ENCODE data around the gene FAM81A.
"Not testable (repeated sequence)": the region's sequence is repeated elsewhere in the genome, so short reads cannot be mapped to it uniquely, and the experiment has no call there.

FAM81A gene

DNA sequence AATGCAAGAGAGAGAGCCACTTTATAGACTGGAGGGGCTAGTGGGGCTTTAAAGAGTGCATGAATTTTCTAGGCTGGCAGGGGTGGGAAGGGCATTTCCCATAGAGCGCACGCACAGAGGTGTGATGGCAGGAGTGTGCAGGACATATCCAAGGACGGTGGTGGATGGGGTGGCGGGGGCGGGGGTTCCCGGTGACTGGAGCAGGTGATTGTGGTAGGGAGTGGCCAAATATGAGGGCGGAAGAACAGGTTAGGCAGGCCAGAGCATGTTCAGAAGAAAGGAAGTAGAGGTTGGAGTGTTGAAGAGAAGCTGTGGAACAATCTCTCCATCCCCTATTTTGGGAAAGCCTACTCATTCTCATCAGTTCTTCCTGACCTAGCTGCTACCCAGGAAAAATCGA is 18.1 kb downstream of the FAM81A start:
- no peak for FAIRE-seq
- DNase-seq (ENCODE audit: insufficient read length, low spot score) = no peak
- TF ChIP-seq SPI1 (IDR thresholded peaks at IDR 0.05; ENCODE audit: low read depth, low read length) = no peak
- TF ChIP-seq TAF1 (IDR thresholded peaks at IDR 0.05; ENCODE audit: low read depth, low read length) = no peak
- TF ChIP-seq POLR2A (IDR thresholded peaks at IDR 0.05; ENCODE audit: low read depth, low read length) = no peak
- TF ChIP-seq POU2F2 (IDR thresholded peaks at IDR 0.05; ENCODE audit: low read depth, low read length) = no peak
- TF ChIP-seq POLR2AphosphoS5 (IDR thresholded peaks at IDR 0.05; ENCODE audit: low read depth, low read length) = no peak
- no peak for TF ChIP-seq PAX5 (IDR thresholded peaks at IDR 0.05; ENCODE audit: insufficient read depth, low read length, severe bottlenecking)

DNA sequence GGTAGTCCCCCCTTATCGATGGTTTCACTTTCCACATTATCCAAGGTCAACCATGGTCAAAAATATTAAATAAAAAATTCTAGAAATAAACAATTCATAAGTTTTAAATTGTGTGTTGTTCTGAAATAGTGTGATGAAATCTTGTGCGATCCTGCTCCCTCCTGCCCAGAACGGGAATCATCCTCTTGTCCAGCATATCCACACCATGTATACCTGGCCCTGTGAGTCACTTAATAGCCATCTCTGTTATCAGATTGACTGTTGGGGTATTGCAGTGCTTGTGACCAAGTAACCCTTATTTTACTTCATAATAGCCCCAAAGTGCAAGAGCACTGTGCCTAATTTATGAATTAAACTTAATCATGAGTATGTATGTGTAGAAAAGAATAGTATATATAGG is 19.1 kb downstream of the FAM81A start:
- DNase-seq (ENCODE audit: insufficient read length, low spot score) (no peak), FAIRE-seq (no peak)
- TF ChIP-seq POLR2AphosphoS5 (IDR thresholded peaks at IDR 0.05; ENCODE audit: low read depth, low read length) = no peak

DNA sequence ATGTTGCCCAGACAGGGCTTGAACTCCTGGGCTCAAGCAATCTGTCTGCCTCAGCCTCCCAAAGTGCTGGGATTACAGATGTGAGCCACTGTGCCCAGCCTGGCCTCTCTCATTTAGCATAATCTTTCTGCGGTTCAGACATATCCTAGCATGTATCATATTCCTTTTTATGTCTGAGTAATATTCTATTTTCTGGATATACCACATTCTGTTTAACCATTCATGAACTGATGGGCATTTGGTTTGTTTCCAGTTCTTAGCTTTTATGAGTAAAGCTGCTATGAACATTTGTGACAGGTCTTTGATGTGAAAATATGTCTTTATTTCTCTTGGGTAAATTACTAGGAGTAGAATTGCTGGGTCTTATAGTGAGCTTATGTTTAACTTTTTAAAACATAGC is 23.5 kb downstream of the FAM81A start:
- FAIRE-seq (no peak), DNase-seq (ENCODE audit: insufficient read length, low spot score) (no peak)
- TF ChIP-seq POLR2AphosphoS5 (IDR thresholded peaks at IDR 0.05; ENCODE audit: low read depth, low read length) = no peak
- TF ChIP-seq POU2F2 (IDR thresholded peaks at IDR 0.05; ENCODE audit: low read depth, low read length) = no peak
- TF ChIP-seq PAX5 (IDR thresholded peaks at IDR 0.05; ENCODE audit: insufficient read depth, low read length, severe bottlenecking) = no peak
- no peak for TF ChIP-seq TAF1 (IDR thresholded peaks at IDR 0.05; ENCODE audit: low read depth, low read length)
- TF ChIP-seq SPI1 (IDR thresholded peaks at IDR 0.05; ENCODE audit: low read depth, low read length) = no peak
- no peak for TF ChIP-seq POLR2A (IDR thresholded peaks at IDR 0.05; ENCODE audit: low read depth, low read length)

DNA sequence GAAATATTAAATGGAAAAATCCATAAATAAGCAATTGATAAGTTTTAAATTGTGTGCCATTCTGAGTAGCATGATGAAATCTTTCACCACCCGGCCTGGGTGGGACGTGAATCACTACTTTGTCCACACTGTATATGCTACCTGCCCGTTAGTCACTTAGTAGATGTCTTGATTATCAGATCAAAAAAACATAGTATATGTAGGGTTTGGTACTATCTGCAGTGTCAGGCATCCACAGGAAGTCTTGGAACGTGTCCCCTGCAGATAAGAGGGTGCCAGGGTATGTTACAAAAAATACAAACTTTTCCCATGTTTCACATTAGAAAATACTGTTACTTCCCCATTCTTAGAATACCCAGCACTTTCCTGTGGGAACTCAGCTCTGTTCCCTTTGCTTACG is 35.2 kb downstream of the FAM81A start:
- FAIRE-seq (no peak), DNase-seq (ENCODE audit: insufficient read length, low spot score) (no peak)
- TF ChIP-seq SPI1 (IDR thresholded peaks at IDR 0.05; ENCODE audit: low read depth, low read length) = no peak
- TF ChIP-seq POLR2A (IDR thresholded peaks at IDR 0.05; ENCODE audit: low read depth, low read length) = no peak
- TF ChIP-seq POU2F2 (IDR thresholded peaks at IDR 0.05; ENCODE audit: low read depth, low read length) = no peak
- TF ChIP-seq PAX5 (IDR thresholded peaks at IDR 0.05; ENCODE audit: insufficient read depth, low read length, severe bottlenecking) = no peak
- TF ChIP-seq TAF1 (IDR thresholded peaks at IDR 0.05; ENCODE audit: low read depth, low read length) = no peak
- TF ChIP-seq POLR2AphosphoS5 (IDR thresholded peaks at IDR 0.05; ENCODE audit: low read depth, low read length) = no peak

DNA sequence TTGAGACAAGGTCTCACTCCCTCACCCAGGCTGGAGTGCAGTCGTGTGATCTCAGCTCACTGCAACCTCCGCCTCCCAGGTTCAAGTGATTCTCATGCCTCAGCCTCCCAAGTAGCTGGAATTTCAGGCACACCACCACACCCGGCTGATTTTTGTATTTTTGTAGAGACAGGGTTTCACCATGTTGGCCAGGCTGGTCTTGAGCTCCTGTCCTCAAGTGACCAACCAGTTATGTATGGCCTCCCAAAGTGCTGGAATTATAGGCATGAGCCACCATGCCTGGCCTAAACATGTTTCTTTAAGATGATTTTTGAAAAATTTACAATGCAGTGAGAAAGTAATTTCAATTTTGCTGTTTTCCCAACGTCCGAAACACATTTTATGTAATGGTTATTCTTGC is 37.2 kb downstream of the FAM81A start:
- FAIRE-seq = not testable (repeated sequence)

DNA sequence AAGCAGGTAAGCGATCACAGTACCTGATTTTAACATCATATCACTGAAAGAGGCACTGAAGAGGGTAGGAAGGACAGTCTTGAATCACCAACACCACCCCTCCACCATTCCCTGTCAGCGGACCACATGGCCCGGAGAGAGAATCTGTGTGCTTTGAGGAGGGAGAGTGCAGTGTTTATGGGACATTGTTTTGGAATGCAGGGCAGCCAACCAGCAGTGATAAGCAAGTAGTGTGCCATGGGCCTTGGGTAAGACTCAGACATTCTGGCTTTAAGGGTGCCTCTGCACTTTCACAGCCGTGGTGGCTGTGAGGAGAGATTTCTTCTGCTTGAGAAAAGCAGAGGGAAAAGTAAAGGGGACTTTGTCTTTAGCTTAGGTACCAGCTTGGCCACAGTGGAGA is 46.4 kb downstream of the FAM81A start:
- DNase-seq (ENCODE audit: insufficient read length, low spot score) (no peak), FAIRE-seq (no peak)
- TF ChIP-seq SPI1 (IDR thresholded peaks at IDR 0.05; ENCODE audit: low read depth, low read length) = no peak
- no peak for TF ChIP-seq POLR2A (IDR thresholded peaks at IDR 0.05; ENCODE audit: low read depth, low read length)
- no peak for TF ChIP-seq TAF1 (IDR thresholded peaks at IDR 0.05; ENCODE audit: low read depth, low read length)
- TF ChIP-seq POU2F2 (IDR thresholded peaks at IDR 0.05; ENCODE audit: low read depth, low read length) = no peak
- TF ChIP-seq POLR2AphosphoS5 (IDR thresholded peaks at IDR 0.05; ENCODE audit: low read depth, low read length) = no peak
- TF ChIP-seq PAX5 (IDR thresholded peaks at IDR 0.05; ENCODE audit: insufficient read depth, low read length, severe bottlenecking) = no peak

More for the DNA sequence above, 37.2 kb downstream of the FAM81A start:
- not testable (repeated sequence) for DNase-seq (ENCODE audit: insufficient read length, low spot score)

DNA sequence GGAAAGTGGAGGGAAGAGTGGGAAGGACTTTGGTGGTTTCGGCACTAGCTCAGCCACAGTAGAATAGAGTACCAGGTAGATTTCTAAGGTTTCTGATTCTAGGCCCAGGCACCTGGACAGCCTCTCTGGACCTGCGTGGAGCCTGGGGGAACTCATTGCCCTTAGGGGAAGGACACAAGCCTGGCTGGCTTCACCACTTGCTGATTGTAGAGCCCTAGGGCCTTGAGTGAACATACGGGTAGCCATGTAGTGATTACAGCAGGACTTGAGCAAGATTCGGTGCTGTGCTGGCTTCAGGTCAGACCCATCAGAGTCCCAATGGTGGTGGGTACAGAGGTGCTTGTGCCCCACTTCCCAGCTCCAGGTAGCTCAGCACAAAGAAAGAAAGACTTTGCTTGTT is 47.0 kb downstream of the FAM81A start:
- DNase-seq (ENCODE audit: insufficient read length, low spot score) (no peak), FAIRE-seq (no peak)
- TF ChIP-seq TAF1 (IDR thresholded peaks at IDR 0.05; ENCODE audit: low read depth, low read length) = no peak
- no peak for TF ChIP-seq POLR2A (IDR thresholded peaks at IDR 0.05; ENCODE audit: low read depth, low read length)
- TF ChIP-seq POU2F2 (IDR thresholded peaks at IDR 0.05; ENCODE audit: low read depth, low read length) = no peak
- no peak for TF ChIP-seq SPI1 (IDR thresholded peaks at IDR 0.05; ENCODE audit: low read depth, low read length)
- TF ChIP-seq POLR2AphosphoS5 (IDR thresholded peaks at IDR 0.05; ENCODE audit: low read depth, low read length) = no peak
- no peak for TF ChIP-seq PAX5 (IDR thresholded peaks at IDR 0.05; ENCODE audit: insufficient read depth, low read length, severe bottlenecking)

DNA sequence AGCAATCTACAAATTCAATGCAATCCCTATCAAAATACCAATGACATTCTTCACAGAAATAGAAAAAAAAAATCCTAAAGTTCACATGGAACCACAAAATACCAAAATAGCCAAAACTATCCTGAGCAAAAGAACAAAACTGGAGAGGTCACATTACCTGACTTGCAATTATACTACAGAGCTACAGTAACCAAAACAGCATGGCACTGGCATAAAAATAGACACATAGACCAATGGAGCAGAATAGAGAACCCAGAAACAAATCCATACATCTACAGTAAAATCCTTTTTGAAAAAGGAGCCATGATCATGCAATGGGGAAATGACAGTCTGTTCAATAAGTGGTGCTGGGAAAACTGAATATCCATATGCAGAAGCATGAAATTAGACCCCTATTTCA is 51.5 kb downstream of the FAM81A start:
- FAIRE-seq; DNase-seq (ENCODE audit: insufficient read length, low spot score): not testable (repeated sequence)

DNA sequence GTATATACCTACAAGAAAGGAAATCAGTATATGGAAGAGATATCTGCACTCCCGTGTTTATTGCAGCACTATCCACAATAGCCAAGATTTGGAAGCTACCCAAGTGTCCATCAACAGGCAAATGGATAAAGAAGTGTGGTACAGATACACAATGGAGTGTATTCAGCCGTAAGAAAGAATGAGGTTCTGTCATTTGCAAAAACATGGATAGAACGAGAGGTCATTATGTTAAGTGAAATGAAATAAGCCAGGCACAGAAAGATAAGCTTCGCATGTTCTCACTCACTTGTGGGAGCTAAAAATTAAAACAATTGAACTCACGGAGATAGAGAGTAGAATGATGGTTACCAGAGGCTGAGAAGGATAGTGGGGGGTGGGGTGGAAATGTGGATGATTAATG is 53.1 kb downstream of the FAM81A start:
- DNase-seq (ENCODE audit: insufficient read length, low spot score) (no peak), FAIRE-seq (peak; percentile 47)

DNA sequence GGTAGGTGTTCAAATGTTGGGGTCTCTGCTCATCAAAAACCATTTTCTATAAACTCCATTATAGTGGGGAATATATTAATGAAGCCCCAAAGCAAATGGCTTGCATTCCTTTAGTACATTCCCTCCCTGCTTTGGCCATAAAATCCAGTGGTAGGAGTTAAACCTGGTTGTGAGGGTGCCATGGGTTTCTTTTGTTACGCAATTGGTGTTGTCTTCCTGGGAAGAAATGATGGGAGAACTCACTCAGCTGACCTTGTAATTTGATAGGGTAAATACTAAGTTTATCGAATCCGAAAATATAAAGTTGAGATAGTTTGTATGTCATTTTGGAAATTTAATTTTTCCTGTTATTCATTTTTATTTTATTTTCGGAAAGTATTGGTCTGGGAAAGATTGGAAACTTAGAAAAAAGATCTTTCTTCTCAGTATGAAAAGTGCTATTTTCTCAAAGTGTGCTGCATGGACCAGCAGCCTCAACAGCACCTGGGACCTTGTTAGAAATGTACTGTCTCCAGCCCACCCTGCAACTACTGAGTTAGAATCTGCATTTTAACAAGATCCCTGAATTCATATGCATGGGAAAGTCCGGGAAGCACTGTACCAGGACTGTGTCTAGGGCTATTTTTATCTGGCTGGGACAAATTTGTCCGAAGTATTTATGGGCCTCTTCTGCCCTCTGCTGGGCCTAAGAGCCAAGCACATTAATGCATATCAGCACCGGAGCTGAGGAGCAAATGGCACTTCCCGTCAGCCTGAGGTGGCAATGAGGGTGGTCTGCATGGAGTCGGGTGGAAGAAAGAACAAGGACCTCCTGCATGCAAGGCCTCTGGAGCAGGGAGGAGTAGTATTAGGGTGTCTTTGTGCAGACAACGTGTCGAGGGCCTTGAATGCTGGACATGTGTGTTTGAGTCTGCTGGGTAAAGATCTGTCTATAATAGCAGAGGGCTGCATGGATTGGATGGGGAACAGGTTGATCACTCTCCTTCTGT is 54.7 kb downstream of the FAM81A start:
- DNase-seq (ENCODE audit: insufficient read length, low spot score) = no peak

More for the DNA sequence above, 53.1 kb downstream of the FAM81A start:
- TF ChIP-seq PAX5 (IDR thresholded peaks at IDR 0.05; ENCODE audit: insufficient read depth, low read length, severe bottlenecking) = no peak
- no peak for TF ChIP-seq POLR2AphosphoS5 (IDR thresholded peaks at IDR 0.05; ENCODE audit: low read depth, low read length)

More for the DNA sequence above, 54.7 kb downstream of the FAM81A start:
- TF ChIP-seq POLR2A (IDR thresholded peaks at IDR 0.05; ENCODE audit: low read depth, low read length) (no peak), POU2F2 (IDR thresholded peaks at IDR 0.05; ENCODE audit: low read depth, low read length) (peak; percentile 79), TAF1 (IDR thresholded peaks at IDR 0.05; ENCODE audit: low read depth, low read length) (no peak), SPI1 (IDR thresholded peaks at IDR 0.05; ENCODE audit: low read depth, low read length) (peak; percentile 65), PAX5 (IDR thresholded peaks at IDR 0.05; ENCODE audit: insufficient read depth, low read length, severe bottlenecking) (no peak), POLR2AphosphoS5 (IDR thresholded peaks at IDR 0.05; ENCODE audit: low read depth, low read length) (no peak)
- FAIRE-seq = peak; percentile 96

Data from GM12891 (cell line).